ENCODE data around the gene MPDZ.
"Not testable (repeated sequence)": the region's sequence is repeated elsewhere in the genome, so short reads cannot be mapped to it uniquely, and the experiment has no call there.

Gene MPDZ

DNA sequence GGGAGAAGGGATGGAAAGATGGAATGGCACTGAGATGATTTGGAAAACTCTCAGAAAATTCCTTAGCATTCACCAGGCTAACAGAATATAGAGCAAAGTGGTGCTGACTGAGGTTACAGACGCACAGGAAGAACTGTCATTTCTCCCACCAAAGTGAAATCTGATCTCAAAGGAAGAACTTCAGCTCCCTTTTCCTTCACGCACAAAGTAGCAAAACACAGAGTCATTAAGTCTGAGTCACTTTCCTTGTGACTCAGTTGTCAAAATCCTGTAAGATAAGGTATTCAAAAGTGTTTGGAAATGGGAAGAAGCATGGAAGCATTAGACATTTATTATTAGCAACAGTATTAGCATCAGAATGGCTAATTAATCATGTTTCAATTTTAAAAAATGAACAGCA is 11.7 kb downstream of the MPDZ start:
- DNase-seq, result no peak

- DNase-seq, result peak; percentile 21
These were observed 13.3 kb downstream of the MPDZ start for GRCh38 chr9:13266167-13266566.

DNA sequence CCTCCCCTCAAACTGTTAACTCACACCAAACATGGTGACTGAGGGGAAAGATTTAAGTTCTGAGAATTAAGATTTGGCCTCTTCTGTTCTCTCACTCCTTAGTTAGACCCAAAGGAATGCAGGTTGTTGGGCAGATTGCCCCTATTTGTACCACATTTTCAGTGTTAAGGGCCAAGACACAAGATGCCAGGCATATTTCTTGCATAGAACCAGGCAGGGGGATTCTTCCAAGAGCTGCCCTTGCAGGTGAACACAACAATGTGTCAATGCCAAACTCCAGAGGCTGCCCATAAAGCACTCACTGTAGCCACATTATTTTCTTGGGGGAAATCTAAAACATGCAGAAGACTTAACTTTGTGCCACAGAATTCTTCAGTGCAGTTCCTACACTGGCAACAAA is 14.7 kb downstream of the MPDZ start:
- no peak for DNase-seq

DNA sequence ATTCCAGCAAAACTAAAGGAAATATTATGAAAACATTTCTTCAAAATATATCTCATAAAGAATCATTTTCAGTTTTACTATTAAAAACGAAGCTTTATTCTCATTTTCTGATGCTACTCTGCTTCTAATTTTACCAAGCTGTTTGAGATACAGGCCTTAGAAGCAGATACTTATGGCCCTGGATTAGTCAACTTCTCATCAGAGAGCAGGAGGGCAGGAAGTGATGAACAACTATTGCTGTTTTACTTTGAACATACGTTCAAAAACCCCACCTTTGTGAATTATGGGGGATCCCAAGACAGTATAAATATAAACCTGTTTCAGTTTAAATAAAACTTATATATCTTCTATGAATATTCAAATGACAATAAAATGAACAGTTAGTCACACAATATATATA is 16.0 kb downstream of the MPDZ start:
- no peak for DNase-seq

- no peak for DNase-seq
These were observed 26.6 kb downstream of the MPDZ start for GRCh38 chr9:13252852-13253251.

DNA sequence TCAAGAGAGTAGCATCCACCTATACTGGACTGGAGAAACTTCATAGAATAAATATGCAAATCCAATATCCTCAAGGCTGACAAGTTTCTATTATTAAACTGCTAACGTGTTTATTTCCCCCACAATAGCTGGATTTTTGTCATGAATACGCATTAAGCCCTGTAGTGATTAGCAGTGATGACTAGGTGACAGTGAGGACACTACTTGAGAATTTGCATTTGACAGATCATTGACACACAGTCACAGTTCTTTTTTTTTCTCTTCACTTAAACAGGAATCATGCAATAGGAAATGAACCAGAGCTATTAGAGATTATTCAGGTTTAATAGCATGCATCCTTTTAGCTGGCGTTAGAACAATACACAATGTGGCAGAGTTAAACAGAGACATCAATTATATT is 35.3 kb downstream of the MPDZ start:
- DNase-seq, result no peak

GRCh38 chr9:13241283-13241682 is 38.2 kb downstream of the MPDZ start:
- DNase-seq, result no peak

DNA sequence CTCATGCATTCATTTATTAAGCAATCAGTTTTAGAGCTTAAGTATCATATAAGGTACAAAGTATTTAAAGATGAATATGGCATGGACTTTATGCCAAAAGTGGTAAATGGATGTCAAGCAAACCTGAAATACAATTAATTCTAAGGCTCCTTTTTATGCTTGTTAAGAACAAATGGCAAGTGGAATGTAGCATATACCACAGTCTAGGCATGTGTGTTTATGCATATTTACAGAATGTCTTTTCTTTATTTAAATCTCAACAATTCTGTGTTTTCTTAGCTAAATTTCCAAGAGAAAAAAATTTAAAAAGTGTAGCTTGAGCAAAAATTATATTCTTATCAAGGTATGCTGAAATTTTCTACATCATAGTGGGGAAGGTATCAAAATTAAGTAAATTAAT is 39.8 kb downstream of the MPDZ start:
- no peak for DNase-seq

GRCh38 chr9:13239208-13239607 is 40.3 kb downstream of the MPDZ start:
- no peak for DNase-seq

DNA sequence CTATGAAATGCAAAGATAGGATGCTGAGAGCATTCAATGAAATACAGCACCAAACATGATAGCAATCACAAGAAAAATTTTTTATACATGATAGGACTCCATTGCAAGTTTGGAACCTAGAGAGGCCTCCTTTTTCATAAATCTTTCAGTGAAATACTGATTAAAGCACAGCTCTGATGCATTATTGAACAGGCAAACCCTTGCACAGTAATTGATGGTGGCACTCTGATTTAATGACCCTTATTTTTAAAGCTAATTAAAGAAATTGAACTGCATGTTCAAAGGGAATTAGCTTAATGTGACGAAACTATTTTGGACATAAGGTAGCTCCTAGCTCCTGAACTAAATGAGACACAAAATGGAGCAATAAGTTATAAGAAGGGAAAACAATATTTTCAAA is 44.6 kb downstream of the MPDZ start:
- no peak for DNase-seq

DNA sequence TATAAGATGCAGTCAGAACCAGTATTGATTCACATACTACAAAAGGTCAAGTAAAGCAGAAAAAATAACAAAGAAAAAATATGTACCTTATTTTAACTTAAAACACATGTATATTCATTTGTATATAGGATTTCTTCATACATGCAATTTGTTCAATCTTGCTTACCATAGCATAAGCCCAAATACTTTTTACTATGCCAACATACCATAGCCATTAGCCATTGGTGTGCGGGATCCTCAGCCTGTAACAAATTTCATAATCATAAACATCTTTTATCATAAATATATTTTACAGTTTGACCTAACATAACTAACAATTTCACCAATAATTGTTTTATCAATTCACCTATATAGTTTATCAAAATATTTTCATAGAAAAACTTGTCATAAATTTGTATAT is 51.1 kb downstream of the MPDZ start:
- DNase-seq, result no peak

GRCh38 chr9:13224366-13224765 is 55.1 kb downstream of the MPDZ start:
- DNase-seq, result no peak

DNA sequence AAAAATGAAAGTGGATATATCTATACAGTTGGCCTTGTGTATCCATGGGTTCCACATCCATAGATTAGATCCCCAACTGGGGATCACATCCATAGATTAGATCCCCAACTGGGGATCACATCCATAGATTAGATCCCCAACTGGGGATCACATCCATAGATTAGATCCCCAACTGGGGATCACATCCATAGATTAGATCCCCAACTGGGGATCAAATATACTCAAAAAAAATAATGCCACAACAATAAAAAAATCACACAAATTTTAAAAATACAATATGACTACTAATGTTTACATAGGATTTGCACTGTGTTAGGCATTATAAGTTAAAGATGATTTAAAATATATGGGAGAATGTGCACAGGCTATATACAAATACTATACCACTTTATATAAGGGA is 56.8 kb downstream of the MPDZ start:
- DNase-seq, result not testable (repeated sequence)

DNA sequence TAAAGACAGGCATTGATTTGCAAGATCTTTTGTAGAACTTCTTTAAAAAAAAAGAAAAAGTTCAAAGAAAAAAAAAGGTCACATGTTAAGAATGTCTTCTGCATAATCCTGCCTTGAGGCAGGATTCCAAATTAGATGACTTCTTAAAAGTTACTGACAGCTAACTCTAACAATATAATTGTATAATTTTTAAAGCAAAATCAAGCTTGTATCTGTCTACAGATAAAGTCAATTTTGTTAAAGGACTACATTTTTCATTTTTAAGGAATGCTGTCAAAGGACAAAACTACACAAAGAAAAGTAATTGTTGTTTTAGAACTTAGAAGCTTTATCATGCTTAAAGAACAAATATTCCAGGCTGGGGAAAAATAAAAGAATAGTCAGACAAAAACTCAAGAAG is 57.8 kb downstream of the MPDZ start:
- no peak for DNase-seq

DNA sequence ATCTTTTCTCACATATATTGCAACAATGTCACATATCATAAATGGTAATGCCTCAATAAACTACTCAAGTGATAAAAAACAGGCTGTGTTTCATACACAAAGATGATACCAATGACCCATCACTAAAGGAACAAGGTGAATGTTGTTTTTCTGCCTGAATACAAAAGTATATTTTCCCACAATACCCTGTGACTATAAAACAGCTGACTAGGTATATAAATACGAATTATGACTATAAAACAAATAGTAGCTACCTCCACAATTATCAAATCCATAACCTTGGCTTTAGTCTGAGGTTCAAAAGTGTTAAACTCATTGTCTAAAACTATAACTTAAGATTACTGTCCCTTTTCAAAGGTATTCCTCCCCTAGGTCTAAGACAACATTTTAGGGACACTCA is 58.7 kb downstream of the MPDZ start:
- no peak for DNase-seq

DNA sequence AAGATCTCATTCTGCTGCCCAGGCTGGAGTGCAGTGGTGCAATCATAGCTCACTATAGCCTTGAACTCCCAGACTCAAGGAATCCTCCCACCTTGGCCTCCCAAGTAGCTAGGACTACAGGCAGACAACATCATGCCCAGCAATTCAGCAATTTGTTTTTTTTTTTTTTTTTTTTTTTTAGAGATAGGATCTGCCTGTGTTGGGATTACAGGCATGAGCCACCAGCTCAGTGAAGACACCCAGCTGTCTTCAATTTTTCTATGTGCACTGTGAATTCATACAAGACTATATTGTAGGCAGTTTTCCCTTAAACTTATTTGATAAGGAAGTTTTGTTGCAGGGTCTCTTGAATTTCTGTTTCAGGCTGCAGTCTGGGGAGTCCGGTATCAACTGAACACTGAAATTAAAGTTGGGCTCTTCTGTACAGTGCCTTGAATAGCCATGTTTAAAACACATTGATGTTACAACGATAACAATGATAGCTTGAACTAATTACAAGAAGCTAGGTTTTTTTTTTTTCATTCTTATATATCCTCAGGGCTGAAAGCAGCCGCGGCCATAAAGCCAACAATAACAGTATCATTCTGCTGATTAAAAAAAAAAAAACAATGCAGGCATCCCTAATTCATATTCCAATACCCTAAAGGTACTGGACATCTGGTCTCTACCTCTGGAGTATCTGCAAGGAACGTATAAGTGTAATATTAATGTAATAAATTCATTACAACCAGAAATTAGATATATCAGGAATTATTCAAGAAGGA is 63.5 kb downstream of the MPDZ start:
- no peak for DNase-seq

GRCh38 chr9:13213998-13214397 is 65.5 kb downstream of the MPDZ start:
- no peak for DNase-seq

DNA sequence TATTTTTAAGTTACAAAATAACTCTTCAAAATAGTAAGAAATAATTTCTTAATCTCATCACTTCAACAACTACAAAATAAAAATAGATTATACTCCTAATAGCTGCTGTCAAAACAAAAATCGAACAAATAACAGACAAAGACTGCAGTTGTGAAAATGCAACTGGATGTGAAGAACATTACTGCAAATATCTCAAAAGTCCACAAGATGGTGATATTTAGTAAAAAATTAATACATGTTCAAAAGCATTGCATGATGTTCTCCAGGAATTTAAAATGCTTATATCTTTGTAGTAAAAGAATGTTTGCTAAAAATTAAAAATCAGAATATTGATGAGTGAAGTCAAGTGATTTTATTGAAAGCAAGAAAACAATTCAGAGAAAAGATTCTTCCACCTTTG is 66.2 kb downstream of the MPDZ start:
- DNase-seq, result peak; percentile 42

- DNase-seq, result no peak
These were observed 69.2 kb downstream of the MPDZ start for GRCh38 chr9:13210306-13210705.

DNA sequence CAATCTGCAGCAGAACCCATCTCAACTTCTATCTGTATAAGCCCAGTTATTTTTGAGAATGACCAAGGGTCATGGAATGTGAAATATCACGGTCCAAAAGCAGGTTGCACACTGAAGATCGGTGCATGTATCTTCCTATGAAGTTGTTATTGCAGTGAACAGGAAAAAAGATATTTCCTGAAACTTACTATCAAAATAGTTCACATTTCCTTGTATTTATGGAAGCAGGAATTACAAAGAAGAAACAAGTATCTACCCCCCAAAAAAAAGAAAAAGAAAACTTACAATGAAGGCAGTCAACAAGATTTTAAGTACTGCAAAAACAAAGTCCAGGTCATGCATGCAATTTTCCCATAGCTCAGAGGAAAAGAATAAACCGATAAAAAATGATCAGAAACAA is 70.0 kb downstream of the MPDZ start:
- no peak for DNase-seq

- no peak for DNase-seq
These were observed 73.7 kb downstream of the MPDZ start for GRCh38 chr9:13205824-13206223.

DNA sequence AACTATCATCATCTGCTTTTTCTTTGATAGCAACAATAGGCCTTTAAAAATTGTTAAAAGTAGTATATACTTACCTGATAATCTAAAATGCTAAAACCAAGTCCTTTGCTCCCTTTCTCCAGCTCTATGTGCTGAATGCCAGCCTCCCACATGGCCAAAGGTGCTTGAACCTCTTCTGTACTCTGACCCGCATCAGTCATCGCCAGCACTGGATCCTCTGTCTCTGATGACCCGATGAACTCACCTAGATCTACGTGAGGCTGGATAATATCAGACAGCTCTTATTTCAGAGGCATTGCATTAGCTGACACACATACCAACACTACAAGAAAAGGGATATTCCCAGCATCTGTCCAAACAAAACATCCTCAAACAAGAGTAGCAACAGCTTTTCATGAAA is 89.5 kb downstream of the MPDZ start:
- no peak for DNase-seq

DNA sequence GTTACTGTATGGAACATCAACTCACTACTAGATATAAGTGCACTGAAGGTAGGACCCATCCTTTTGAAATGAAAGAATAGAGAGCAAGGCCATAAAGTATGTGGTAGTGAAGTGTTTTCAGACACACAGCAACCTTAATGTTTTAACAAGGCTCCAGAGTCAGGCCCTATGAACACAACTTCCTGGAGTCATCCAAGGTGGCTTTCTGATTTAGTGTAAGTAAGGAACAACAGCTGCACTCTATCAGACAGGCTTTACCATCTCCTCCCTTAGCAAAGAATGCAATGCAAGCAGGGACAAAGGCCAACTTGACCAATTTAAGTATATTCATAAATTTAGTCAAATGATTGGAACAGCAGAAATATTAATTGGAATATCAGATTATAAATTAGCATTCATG is 90.1 kb downstream of the MPDZ start:
- DNase-seq, result no peak

DNA sequence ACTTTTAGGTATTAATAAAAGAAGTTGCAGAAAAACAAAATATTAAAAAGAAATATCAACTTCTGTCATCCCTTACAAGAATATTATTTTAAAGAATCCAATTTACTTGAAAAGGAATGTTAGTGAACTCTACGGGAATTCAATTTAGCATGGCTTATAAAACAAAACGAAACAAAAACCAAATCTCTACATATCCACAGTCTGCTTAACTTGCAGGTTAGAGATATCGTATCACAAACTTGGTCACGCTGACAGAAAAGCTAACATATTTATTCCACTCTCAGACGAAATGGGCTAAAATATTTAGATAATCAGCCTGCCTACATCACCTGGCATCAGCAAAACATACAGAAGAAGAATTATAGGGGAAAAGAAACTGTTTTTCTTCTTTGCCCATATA is 92.7 kb downstream of the MPDZ start:
- no peak for DNase-seq

GRCh38 chr9:13186091-13186490 is 93.4 kb downstream of the MPDZ start:
- DNase-seq, result no peak

- DNase-seq, result no peak
These were observed 97.8 kb downstream of the MPDZ start for GRCh38 chr9:13181652-13182051.

Data from NCI-H446 treated with DMSO at 0.1 percent for 48 hours (cell line).